HG02938 (cell line): Measurements from ENCODE around the gene PRKCE.

Source experiments
- ATAC-seq: cut with Tn5 transposase; IDR thresholded peaks from one replicate; pipeline ENCODE4 v1.9.1; 2021; ENCODE audit warnings: mild to moderate bottlenecking, moderate library complexity; ENCODE audit not compliant: unreplicated experiment

The PRKCE gene

GRCh38 chr2:45923701-45924100 is 272.2 kb downstream of the PRKCE start:
- ATAC-seq = no peak

- no peak for ATAC-seq
Measured at GRCh38 chr2:45925026-45925425, 273.6 kb downstream of the PRKCE start.

- no peak for ATAC-seq
Measured at GRCh38 chr2:45925636-45926366, 274.3 kb downstream of the PRKCE start.

GRCh38 chr2:45928946-45929345 is 277.5 kb downstream of the PRKCE start:
- ATAC-seq = no peak

- ATAC-seq = no peak
Measured at GRCh38 chr2:45929674-45930395, 278.4 kb downstream of the PRKCE start.

- no peak for ATAC-seq
Measured at GRCh38 chr2:45930396-45930792, 278.9 kb downstream of the PRKCE start.

GRCh38 chr2:45932278-45932975 is 281.0 kb downstream of the PRKCE start:
- ATAC-seq = no peak

- ATAC-seq = no peak
Measured at GRCh38 chr2:45935791-45936622, 284.5 kb downstream of the PRKCE start.

- ATAC-seq = no peak
Measured at GRCh38 chr2:45936623-45936979, 285.1 kb downstream of the PRKCE start.

GRCh38 chr2:45937990-45938389 is 286.5 kb downstream of the PRKCE start:
- ATAC-seq = no peak

GRCh38 chr2:45938649-45939511 is 287.4 kb downstream of the PRKCE start:
- ATAC-seq = no peak

- ATAC-seq = no peak
Measured at GRCh38 chr2:45941531-45942236, 290.2 kb downstream of the PRKCE start.

- ATAC-seq = no peak
Measured at GRCh38 chr2:45942237-45942738, 290.8 kb downstream of the PRKCE start.

- ATAC-seq = no peak
Measured at GRCh38 chr2:45943219-45944044, 292.0 kb downstream of the PRKCE start.

GRCh38 chr2:45944074-45944473 is 292.6 kb downstream of the PRKCE start:
- ATAC-seq = no peak

GRCh38 chr2:45945302-45945717 is 293.8 kb downstream of the PRKCE start:
- no peak for ATAC-seq

- ATAC-seq = no peak
Measured at GRCh38 chr2:45946023-45946422, 294.5 kb downstream of the PRKCE start.

- no peak for ATAC-seq
Measured at GRCh38 chr2:45950606-45951005, 299.1 kb downstream of the PRKCE start.
